Stimulated activated CD4-positive, alpha-beta T cell treated with anti-CD3 and anti-CD28 coated beads, Interleukin-12 subunit alpha, Interleukin-12 subunit beta, amount 100 ng/mL, for 24 hours (primary cell): ENCODE data around the gene AMMECR1.
"Not testable (repeated sequence)": the region's sequence is repeated elsewhere in the genome, so short reads cannot be mapped to it uniquely, and the experiment has no call there.

Experiments used
- DNase-seq, 2 experiments: peaks; one replicate each; pipeline ENCODE4 v3.0.0-alpha.2; 2020; ENCODE audit warnings: low read depth in 2 of 2

Gene AMMECR1

GRCh38 chrX:110171442-110171841, 146.4 kb downstream of the AMMECR1 start:
- no peak for DNase-seq

GRCh38 chrX:110170029-110170428, 147.9 kb downstream of the AMMECR1 start:
- no peak for DNase-seq

GRCh38 chrX:110168585-110168984, 149.3 kb downstream of the AMMECR1 start:
- DNase-seq = no peak

DNA sequence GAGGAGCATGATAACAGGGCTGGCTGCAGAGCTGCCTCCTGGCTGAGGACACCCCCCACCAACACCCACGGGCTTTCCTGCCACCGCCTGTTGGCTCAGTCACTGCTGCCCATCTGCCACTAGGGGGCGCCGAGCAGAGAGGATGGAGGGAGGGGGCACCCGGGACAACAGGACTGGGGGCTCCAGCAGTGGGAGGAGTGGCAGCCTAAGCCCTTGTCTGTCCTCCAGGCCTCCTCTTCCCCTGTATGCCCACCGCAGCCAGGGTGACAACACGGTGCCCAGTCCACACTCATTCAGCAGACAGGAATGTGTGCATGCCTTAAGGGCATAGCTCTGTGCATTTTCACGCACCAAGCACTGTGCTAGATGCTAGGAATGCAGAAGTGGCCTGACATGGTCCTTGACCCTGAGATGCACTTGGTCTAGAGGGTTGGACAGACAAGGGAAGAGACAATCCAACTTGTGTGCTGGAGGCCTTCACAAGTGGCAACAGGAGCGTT, 149.9 kb downstream of the AMMECR1 start:
- DNase-seq = peak; percentile 5 to 23

DNA sequence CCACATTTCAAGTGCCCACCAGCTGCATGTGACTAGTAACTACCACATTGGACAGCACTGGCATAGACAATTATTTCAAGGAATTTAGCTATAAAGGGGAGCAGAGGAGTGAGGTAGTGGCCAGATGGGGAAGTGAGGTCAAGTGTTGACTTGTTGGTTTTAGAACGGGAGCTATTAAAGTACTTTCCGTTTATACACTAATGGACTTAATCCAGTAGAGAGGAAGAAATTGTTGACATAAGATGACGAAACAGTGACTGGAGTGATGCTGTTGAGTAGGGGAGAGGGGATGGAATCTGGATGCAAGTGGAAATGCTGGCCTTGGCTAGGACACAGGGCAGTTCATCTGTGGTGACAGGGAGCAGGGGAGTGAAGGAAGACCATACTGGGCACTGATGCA, 154.4 kb downstream of the AMMECR1 start:
- no peak for DNase-seq

DNA sequence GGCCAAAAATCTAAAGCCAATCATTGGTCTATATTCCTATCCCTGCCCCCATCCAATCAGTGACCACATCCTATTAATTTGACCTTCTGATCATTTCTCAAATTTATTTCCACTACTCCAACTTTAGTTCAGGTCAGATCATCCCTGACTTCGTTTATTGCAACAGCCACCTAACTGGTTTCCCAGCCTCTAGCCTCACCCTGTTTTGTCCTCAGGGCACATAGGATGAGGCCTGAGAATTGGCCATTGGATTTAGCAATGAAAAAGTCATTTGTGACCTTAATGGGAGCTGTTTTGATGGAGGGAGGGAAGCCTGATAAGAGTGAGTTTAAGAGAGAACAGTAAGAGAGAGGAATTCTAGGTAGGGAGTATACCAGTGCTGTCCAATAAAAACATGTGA, 155.0 kb downstream of the AMMECR1 start:
- no peak for DNase-seq

GRCh38 chrX:110162131-110162530, 155.8 kb downstream of the AMMECR1 start:
- DNase-seq = no peak

DNA sequence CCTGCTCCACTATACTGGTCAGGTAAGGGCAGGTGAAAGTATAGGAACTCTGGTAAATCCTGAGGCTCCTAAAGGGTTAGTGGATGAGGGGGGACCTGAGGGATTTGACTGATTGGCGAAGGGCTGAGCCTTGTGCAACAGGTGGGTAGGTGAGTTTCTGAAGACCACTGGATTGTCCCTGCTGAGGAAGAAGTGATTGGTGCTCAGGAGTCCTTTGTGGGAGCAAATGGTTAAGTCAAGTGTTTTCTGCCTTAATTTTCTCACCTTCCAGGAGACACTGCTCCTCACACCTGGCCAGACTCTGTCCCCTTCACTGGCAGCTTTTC, 156.6 kb downstream of the AMMECR1 start:
- DNase-seq = no peak

DNA sequence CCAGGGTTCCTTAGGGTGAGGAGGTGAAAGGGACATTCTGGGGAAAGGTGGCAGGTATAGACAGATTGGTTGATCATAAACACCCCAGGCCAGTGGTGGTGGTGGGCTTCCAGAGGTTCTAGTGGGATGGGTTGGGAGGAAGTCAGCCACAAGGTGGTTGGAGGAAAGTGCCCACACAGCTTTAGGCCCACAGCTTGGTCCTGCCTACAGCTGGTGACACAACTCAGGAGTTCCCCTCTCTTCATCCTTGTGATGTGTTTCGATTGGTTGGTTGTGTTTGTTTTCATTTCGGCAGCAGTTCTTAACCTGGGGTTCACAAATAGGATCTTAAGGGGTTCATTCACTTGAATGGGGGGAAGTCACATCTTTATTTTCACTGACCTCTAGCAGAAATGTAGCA, 158.0 kb downstream of the AMMECR1 start:
- DNase-seq = no peak

- DNase-seq = no peak
These were observed 158.7 kb downstream of the AMMECR1 start for GRCh38 chrX:110159235-110159634.

DNA sequence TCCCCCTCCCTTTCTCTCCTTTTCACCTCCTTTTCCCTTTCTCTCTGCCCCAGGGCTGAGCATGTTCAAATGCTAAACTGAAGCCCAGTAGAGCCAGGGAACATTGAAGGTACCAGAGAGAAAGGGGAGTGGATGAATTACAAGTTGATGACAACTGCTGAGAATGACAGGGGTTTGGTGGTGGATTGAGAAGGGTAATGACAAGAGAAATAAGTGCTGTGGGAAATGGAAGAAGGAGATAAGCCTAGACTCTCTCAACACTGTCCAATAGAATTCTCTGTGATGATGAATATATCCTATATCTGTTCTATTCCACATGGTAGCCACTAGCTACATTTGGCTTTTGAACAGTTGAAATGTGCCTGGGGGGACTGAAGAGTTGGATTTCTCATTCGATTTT, 160.4 kb downstream of the AMMECR1 start:
- no peak for DNase-seq

DNA sequence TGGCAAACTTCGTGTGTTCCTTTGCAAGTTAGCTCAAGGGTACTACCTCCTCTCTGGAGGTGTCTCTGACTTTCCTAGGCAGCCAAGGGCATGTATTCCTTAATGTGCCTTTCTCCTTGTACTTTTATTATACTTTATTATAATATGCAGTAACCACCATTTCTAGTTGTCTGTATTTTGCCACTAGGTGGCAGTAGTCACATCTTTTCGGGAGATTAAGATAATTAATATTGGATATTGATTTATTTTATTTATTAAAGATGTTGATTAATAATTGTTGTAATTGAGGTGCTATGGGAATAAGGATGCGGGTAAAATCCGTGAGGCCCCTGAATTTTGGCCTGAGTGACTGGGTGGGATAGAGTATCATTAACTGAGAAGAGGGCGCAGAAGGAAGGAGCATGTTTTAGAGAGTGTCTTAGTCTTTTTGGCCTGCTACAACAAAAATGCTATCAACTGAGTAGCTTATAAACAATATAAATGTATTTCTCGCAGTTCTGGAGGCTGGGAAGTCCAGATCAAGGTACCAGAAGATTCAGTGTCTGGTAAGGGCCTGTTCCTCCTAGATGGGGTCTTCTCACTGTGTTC, 161.6 kb downstream of the AMMECR1 start:
- DNase-seq = no peak

DNA sequence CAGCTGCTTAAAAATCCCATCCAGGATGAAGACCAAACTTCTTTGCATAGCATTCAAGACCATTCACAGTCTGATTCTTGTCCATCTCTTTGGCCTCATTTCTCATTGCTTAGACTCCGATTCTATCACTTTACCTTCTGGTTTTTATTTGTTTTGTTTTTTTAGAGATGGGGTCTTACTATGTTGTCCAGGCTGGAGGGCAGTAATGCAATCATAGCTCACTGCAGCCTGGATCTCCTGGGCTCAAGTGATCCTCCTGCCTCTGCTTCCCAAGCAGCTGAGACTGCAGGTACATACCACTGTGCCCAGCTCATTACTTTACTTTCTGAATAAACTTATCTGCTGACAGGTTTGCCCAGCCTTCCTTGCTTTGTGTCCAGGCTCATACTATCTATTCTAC, 162.1 kb downstream of the AMMECR1 start:
- DNase-seq = no peak

DNA sequence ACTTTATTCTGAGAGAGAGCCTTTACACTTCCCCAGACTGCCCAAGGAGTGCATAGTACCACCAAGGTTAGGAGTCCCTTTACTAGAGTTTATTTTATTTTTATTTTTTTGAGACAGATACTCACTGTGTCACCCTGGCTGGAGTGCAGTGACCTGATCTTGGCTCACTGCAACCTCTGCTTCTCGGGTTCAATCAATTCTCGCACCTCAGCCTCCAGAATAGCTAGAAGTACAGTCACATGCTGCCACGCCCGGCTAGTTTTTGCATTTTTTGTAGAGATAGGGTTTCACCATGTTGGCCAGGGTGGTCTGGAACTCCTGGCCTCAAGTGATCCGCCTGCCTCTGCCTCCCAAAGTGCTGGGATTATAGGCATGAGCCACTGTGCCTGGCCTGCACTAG, 163.6 kb downstream of the AMMECR1 start:
- not testable (repeated sequence) for DNase-seq

- no peak for DNase-seq
These were observed 164.0 kb downstream of the AMMECR1 start for GRCh38 chrX:110153896-110154295.

DNA sequence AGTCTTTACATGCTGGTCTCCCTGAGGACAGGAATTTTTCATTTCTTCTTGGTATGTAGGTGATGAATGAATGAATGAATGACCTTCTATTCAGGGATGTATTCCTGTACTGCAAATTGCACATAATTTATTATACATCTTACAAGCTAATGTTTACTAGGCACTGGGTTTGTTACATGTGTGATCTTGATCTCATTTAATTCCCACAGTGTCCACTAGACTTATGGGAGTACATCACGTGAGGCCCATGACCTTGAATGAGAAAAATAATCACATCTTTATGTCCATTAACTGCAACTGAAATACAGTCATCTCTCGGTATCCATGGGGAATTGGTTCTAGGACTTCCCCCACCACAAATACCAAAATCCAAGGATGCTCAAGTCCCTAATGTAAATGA, 164.6 kb downstream of the AMMECR1 start:
- no peak for DNase-seq

DNA sequence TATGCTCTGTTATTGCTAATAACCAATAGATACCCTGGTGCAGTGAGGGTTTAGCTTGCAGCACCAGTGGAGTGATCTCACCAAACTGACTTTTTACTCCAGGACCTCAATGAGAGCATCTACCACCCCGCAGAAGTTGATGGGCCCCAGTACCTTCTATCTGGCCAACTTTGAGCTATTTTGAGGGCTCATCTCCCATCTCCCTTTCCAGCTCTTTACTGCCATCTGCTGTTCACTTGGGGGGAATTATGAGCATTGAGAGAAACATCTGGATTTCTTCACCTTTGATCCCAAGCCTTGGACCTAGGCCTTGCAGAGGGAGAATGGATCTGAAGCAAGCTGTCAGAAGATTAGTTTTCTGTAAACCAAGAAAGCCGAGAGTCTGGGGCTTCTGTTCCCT, 171.4 kb downstream of the AMMECR1 start:
- peak in 1 of 2 experiments; percentile 0 for DNase-seq

GRCh38 chrX:110145854-110146253, 172.0 kb downstream of the AMMECR1 start:
- no peak for DNase-seq

- DNase-seq = no peak
These were observed 172.6 kb downstream of the AMMECR1 start for GRCh38 chrX:110145311-110145710.
